NCI-H345 (cell line): ENCODE measurements around the gene DNTT.

Experiments used
- DNase-seq: peaks from one replicate; lab custom pipeline; 2025; lab: John Stamatoyannopoulos, UW

Gene DNTT

GRCh38 chr10:96378741-96379140 lies 74.5 kb downstream of the DNTT start:
- no peak for DNase-seq

DNA sequence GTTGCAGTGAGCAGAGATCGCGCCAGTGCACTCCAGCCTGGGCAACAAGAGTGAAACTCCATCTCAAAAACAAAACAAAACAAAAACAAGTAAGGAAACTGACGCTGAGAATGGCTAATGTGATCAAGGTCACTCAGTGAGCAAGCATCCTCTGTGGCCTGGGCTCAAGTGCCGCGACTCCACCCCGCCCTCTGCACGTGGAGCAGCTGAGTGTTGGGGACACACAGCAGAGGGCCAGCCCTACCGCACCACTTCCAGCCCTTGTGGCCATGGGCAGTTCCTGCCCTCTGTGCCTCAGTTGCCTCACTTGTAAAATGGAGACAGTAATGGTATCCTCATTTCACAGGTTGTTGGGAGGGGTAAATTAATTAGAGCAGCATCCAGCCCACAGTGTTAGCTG lies 75.5 kb downstream of the DNTT start:
- DNase-seq: no peak

GRCh38 chr10:96380821-96381220 lies 76.6 kb downstream of the DNTT start:
- DNase-seq: no peak

DNA sequence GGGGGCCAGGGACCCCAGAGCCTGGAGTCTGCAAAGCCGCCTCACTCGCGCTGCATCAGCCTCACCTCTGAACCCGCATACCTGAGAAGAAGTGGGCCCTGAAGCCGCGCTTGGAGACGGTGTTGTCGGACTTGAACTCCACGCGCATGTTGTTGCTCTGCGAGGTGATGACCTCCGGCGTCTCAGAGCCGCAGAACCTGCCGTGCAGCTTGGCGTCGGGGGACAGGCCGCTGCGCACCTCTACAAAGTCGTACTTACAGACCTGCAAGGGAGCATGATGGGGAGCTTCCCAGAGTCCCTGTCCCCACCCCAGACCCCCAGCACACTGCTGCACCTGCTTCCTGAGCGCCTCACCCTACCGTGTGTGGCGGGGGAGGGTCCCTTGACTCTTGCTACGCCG lies 80.3 kb downstream of the DNTT start:
- no peak for DNase-seq

DNA sequence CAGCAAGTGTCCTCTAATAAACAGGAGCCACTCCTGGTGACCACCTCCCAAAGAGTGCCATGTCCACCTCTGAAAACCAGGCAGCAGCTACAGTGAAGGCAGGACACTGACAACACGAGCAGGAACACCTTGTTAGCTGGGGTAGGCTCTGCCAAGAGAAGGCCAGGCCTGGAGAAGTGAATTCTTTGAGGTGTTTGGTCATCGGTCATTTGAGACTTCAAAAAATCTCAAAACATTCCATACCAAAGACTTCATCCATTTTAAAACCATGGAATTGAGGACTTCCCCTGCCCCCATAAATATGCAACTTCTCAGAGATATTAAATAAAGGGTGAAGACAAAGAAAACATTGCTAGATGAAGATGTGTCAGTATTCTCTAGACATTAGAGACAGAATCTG lies 82.9 kb downstream of the DNTT start:
- no peak for DNase-seq

GRCh38 chr10:96387601-96388000 lies 83.4 kb downstream of the DNTT start:
- DNase-seq: no peak
